Measurements from ENCODE around the gene PRKCA. TPM values are rescaled to one million over a fixed set of nuclear protein-coding genes. Genes with fewer than 3 reads are reported as not detected.
A peak's percentile ranks its signal among the peaks of the same experiment; 100 is the strongest.

Gene PRKCA
- total and polyA plus RNA-seq, 9 of the 15 experiments (the other 6 are each of a cell fraction or from before 2014, with no cell fraction given), result 3.2 to 33.0 (median 17.8) TPM

GRCh38 chr17:66272811-66273585 is 29.4 kb upstream of the PRKCA start (continued):
- TF ChIP-seq RREB1 (CRISPR knock-in tag; IDR thresholded peaks at IDR 0.05) (no peak), MED1 (CRISPR knock-in tag; IDR thresholded peaks at IDR 0.05; ENCODE audit: borderline replicate concordance) (no peak), SMAD4 (CRISPR knock-in tag; conservative IDR thresholded peaks at IDR 0.05) (no peak), ZNF224 (CRISPR knock-in tag; IDR thresholded peaks at IDR 0.05) (no peak), SAFB2 (IDR thresholded peaks at IDR 0.05; ENCODE audit: borderline replicate concordance, low read depth, low read length, severe bottlenecking) (no peak), BRD4 (IDR thresholded peaks at IDR 0.05) (no peak), ZBTB33 (CRISPR knock-in tag; IDR thresholded peaks at IDR 0.05) (no peak), ARID4B (CRISPR knock-in tag; IDR thresholded peaks at IDR 0.05) (no peak), SMARCC2 (IDR thresholded peaks at IDR 0.05; ENCODE audit: low read depth) (peak; percentile 59; the same call in 1 of the 2 replicates), ZNF551 (CRISPR knock-in tag; IDR thresholded peaks at IDR 0.05) (no peak), MAFG (tag; conservative IDR thresholded peaks at IDR 0.05) (0 out of 2 replicates have a peak, but pooled peaks have one; percentile 20), IRF1 (CRISPR knock-in tag; IDR thresholded peaks at IDR 0.05; ENCODE audit: borderline replicate concordance) (no peak), ARID1B (IDR thresholded peaks at IDR 0.05) (peak; percentile 69), CAMTA2 (CRISPR knock-in tag; conservative IDR thresholded peaks at IDR 0.05) (no peak)

Data from K562 (cell line).